MM.1S (cell line): Measurements from ENCODE around the gene TTC33.

Experiments
- CTCF ChIP-seq: fragments of 300-600 bp; sonication (generic); IDR thresholded peaks from 2 replicates; pipeline ENCODE4 v1.5.1; 2016; ENCODE audit warnings: antibody characterized with exemption, low read length, mixed read lengths
- EZH2phosphoT487 ChIP-seq: fragments of 300-600 bp; sonication (generic); IDR thresholded peaks from 2 replicates; pipeline ENCODE4 v1.6.1; 2018; ENCODE audit warnings: antibody characterized with exemption, low read length

DNA sequence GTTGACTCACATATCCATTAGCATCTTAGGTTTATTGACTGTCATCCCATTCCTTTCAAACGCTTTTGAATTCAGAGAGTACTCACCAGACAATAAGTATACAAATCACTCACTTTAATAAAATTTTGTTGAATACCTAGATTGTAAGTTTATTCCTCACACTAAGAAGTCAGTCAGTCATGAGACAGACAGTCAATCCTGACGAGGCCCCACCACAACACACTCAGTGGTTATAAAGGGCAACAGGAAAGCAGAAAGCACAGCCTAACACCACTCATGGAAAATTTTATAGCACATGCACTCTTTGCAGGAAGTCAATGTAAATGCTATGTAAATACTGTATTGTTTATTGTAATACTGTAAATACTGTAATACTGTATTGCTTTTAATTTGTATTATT is 252.3 kb downstream of the TTC33 start:
- TF ChIP-seq EZH2phosphoT487, result no peak
- TF ChIP-seq CTCF, result no peak
